Activated CD4-positive, alpha-beta T cell treated with anti-CD3 and anti-CD28 coated beads for 36 hours (primary cell): ENCODE measurements around the gene ATP6V0C. TPM values are rescaled to one million over a fixed set of nuclear protein-coding genes. Genes with fewer than 3 reads are reported as not detected.
"Not testable (repeated sequence)": the region's sequence is repeated elsewhere in the genome, so short reads cannot be mapped to it uniquely, and the experiment has no call there.

Experiments
- ATAC-seq: fragments of 200-7000 bp; cut with Tn5 transposase; one replicate; pipeline ENCODE4 v1.10.0; 2021; ENCODE audit warnings: mild to moderate bottlenecking, moderate library complexity
- CTCF ChIA-PET: fragments of 350-600 bp; sonication (Branson Sonifier 250); formaldehyde crosslinking; loops from one replicate; lab custom pipeline; 2021; ENCODE audit warnings: antibody characterized with exemption; lab: Charles Lee
- POLR2A ChIA-PET: fragments of 350-600 bp; sonication (Branson Sonifier 250); formaldehyde crosslinking; loops from one replicate; lab custom pipeline; 2021; ENCODE audit warnings: antibody characterized with exemption, inconsistent platforms; lab: Charles Lee
- DNase-seq: peaks from one replicate; pipeline ENCODE4 v3.0.0-alpha.2; 2020
- H3K27ac Mint-ChIP-seq: one replicate; pipeline ENCODE4 v1.8.0; 2021; ENCODE audit warnings: mixed read lengths
- H3K27me3 Mint-ChIP-seq: one replicate; pipeline ENCODE4 v1.8.0; 2021; ENCODE audit warnings: mixed read lengths
- H3K36me3 Mint-ChIP-seq: one replicate; pipeline ENCODE4 v1.8.0; 2021; ENCODE audit warnings: low read depth, mixed read lengths
- H3K4me1 Mint-ChIP-seq: one replicate; pipeline ENCODE4 v1.8.0; 2021; ENCODE audit warnings: mixed read lengths
- H3K4me3 Mint-ChIP-seq: one replicate; pipeline ENCODE4 v1.8.0; 2021; ENCODE audit warnings: mild to moderate bottlenecking, moderate library complexity, mixed read lengths
- H3K9me3 Mint-ChIP-seq: one replicate; pipeline ENCODE4 v1.8.0; 2021; ENCODE audit warnings: low read depth, mixed read lengths
- intact Hi-C, 2 experiments: fragments of 100-400 bp; cut with DNase I in 1 of 2; cut with micrococcal nuclease in 1 of 2; formaldehyde crosslinking; loops; one replicate each; pipeline versions ENCODE4 v1.14.2 to v1.15.1; 2022 to 2024; cut with DNase I, micrococcal nuclease
- total RNA-seq, 2 experiments: library from RNA; stranded (reverse); gene quantifications; one replicate each; pipeline ENCODE4 v1.2.3, GENCODE V29; 2021

Gene ATP6V0C
- total RNA-seq, 2 experiments from 2014 or later: 91.7 to 130 TPM

DNA sequence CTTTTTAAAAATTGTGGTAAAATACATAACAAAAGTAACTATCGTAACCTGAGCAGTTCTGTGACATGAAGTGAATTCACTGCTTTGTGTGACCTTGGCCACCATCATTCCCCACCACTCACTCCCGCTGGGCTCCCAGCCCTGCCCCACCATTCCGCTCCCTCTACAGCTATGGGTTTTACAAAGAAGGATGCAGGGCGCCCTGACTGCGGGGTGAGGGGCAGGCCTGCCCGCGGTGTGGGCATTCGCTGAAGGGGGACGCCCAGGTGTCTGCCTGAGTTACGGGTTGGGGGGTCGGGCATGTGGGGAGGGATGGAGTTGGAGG is 17.6 kb downstream of the ATP6V0C start, which contains the start of gene CEMP1:
Gene CEMP1, minus strand, starts transcription at position 38 of the 325 bp plus-strand sequence. CDS start 335 bp downstream, outside the sequence.
- DNase-seq (no peak), ATAC-seq (peak; percentile 0)
- POLR2A ChIA-PET: interaction anchor here (2.0 kb wide), 1 partner anchor 11 kb away, joined by 8 read pairs; the partner anchor contains the start of gene AMDHD2
- intact Hi-C loops: loop anchor here (1.0 to 5.0 kb wide), 5 partner anchors 11 to 824 kb away; partner anchors contain the start of genes AMDHD2 (in 1 of the 2), ATP6V0C (in 1 of the 2), HCFC1R1 (in 1 of the 2) and MAPK8IP3 (in 1 of the 2)
- Mint-ChIP-seq H3K27ac (peak within 1 kb of the TSS; percentile 97), H3K36me3 (peaks cover 2% of the 10 kb centered on the region), H3K4me3 (peak within 1 kb of the TSS; percentile 82), H3K9me3 (no peaks in the 10 kb centered on the region), H3K4me1 (peaks cover 15% of the 10 kb centered on the region), H3K27me3 (no peaks in the 10 kb centered on the region)
- CTCF ChIA-PET: interaction anchor here (0.5 to 1.0 kb wide), 3 partner anchors 11 to 72 kb away, joined by 3 read pairs; partner anchors contain the start of gene AMDHD2

DNA sequence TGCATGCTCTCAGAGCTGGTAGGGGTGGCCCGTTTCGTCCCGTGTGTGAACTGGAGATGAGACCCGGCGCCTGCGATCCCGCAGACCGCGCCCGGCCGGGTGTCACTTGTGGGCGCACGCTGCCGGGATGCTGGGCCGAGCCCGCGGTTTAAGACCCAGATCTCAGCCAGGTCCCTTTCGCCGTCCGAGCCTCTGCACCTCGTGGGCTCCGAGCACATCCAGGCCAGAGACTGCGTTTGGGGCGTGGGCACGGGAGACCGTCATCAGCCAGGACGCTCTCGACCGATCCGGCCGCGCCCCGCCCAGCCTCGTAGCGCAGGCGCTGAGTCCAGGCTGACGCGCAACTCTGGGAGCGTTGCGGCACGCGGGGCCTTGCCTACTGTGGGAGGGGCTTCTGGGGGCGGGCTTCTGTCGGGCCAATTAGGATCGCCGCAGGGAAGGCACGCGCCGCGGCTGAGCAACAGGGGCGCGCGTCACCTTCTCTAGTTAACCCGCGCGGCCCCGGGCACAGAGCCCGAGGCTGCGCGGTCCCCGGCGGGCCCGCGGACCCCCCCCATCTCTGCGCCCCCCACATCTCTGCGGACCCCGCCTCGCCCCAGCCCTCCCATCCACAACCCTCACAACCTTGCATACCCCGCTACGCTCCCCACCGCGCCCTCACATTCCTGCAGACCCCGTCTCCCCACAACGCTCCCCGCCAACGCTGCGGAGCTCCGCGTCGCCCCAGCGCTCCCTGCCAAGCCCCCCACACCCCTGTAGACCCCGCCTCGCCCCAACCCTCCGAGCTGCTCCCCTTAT is 18.1 kb downstream of the ATP6V0C start:
- POLR2A ChIA-PET: interaction anchor here (0.6 to 2.0 kb wide), 2 partner anchors 11 to 14 kb away, joined by 4 to 8 read pairs; partner anchors contain the start of gene AMDHD2
- DNase-seq (peak; percentile 99), ATAC-seq (peak; percentile 94)
- Mint-ChIP-seq H3K4me3 (peak overlapping the region; percentile 82), H3K9me3 (no peaks in the 10 kb centered on the region), H3K4me1 (peaks cover 17% of the 10 kb centered on the region), H3K27me3 (no peaks in the 10 kb centered on the region), H3K27ac (peak overlapping the region; percentile 97), H3K36me3 (peaks cover 2% of the 10 kb centered on the region)
- intact Hi-C loops: loop anchor here (1.0 to 5.0 kb wide), 6 partner anchors 12 to 825 kb away; partner anchors contain the start of genes AMDHD2 (in 2 of the 2), ATP6V0C (in 2 of the 2), HCFC1R1 (in 1 of the 2) and MAPK8IP3 (in 1 of the 2)
- CTCF ChIA-PET: interaction anchor here (0.5 to 0.7 kb wide), 2 partner anchors 71 to 316 kb away, joined by 3 read pairs; no protein-coding TSS in a partner anchor

DNA sequence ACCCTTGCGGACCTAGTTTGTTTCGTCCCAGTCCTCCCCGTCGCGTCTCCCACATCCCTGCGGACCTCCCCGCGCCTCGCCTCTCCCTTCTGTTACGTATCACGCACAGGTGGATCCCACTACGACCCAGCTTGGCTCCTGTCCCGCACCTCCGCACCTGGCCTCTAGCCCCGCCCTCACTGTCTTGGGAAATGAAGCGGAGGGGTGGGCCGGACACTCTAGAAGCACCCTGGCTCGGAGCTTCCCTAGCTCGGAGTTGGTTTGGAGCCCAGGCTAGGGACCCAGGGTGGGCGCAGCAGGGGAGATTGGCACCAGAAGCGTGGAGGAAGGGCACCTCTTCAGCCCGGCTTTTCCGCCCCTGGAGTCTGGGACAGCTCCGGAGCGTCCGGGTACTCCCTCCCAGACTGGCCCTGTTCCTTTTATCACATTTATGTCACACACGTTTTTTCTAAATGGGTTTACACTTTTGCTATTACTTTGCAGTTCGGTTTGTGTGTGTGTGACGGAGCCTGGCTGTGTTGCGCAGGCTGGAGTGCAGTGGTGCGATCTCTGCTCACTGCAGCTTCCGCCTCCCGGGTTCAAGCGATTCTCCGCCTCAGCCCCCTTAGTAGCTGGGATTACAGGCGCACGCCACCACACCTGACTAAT is 18.9 kb downstream of the ATP6V0C start:
- POLR2A ChIA-PET: interaction anchor here (0.6 to 2.0 kb wide), 2 partner anchors 12 to 13 kb away, joined by 4 to 8 read pairs; partner anchors contain the start of gene AMDHD2
- ATAC-seq (peak; percentile 26), DNase-seq (peak; percentile 84)
- Mint-ChIP-seq H3K36me3 (peaks cover 2% of the 10 kb centered on the region), H3K4me3 (peak overlapping the region; percentile 82), H3K4me1 (peaks cover 21% of the 10 kb centered on the region), H3K27ac (peak overlapping the region; percentile 97), H3K27me3 (no peaks in the 10 kb centered on the region), H3K9me3 (no peaks in the 10 kb centered on the region)
- CTCF ChIA-PET: interaction anchor here (0.7 kb wide), 2 partner anchors 13 to 317 kb away, joined by 3 read pairs; no protein-coding TSS in a partner anchor
- intact Hi-C loops: loop anchor here (1.0 to 5.0 kb wide), 5 partner anchors 12 to 825 kb away; partner anchors contain the start of genes AMDHD2 (in 1 of the 2), ATP6V0C (in 1 of the 2), HCFC1R1 (in 1 of the 2) and MAPK8IP3 (in 1 of the 2)

DNA sequence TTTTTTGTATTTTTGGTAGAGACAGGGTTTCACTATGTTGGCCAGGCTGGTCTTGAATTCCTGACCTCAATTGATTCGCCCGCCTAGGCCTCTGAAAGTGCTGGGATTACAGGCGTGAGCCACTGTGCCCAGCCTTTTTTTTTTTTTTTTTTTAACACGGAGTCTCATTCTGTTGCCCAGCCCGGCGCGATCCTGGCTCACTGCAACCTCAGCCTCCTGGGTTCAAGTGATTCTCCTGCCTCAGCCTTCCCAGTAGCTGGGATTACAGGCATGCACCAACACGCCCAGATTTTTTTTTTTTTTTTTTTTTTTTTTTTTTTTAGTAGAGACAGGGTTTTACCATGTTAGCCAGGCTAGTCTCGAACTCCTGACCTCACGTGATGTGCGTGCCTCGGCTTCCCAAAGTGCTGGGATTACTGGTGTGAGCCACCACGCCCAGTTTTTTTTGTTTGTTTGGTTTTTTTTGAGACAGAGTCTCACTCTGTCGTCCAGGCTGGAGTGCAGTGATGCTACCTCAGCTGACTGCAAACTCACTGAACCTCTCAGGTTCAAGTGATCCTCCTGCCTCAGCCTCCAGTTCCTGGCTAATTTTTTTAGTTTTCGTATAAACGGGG is 19.5 kb downstream of the ATP6V0C start:
- POLR2A ChIA-PET: interaction anchor here (2.0 kb wide), 1 partner anchor 13 kb away, joined by 8 read pairs; the partner anchor contains the start of gene AMDHD2
- not testable (repeated sequence) for H3K27me3 Mint-ChIP-seq
- intact Hi-C loops: loop anchor here (2.0 to 5.0 kb wide), 4 partner anchors 20 to 826 kb away; partner anchors contain the start of genes ATP6V0C (in 1 of the 2), HCFC1R1 (in 1 of the 2), MAPK8IP3 (in 1 of the 2) and NTN3 (in 1 of the 2)

DNA sequence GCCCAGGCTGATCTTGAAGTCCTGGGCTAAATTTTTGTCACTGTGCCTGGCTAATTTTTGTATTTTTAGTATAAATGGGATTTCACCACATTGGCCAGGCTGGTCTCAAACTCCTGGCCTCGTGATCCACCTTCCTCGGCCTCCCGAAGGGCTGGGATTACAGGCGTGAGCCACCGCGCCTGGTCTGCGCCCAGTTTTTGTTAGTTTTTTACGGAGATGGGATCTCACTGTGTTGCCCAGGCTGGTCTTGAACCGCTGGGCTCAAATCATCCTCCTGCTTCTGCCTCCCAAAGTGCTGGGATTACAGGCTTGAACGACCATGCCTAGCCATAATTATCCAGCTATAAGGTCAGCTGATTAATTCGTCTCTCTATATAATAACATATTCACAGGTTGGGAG is 20.2 kb downstream of the ATP6V0C start:
- POLR2A ChIA-PET: no interaction called here
- ATAC-seq (no peak), DNase-seq (no peak)
- Mint-ChIP-seq H3K36me3 (peaks cover 4% of the 10 kb centered on the region), H3K27me3 (no peaks in the 10 kb centered on the region), H3K4me1 (peaks cover 25% of the 10 kb centered on the region), H3K9me3 (no peaks in the 10 kb centered on the region), H3K27ac (peak overlapping the region; percentile 60), H3K4me3 (no peak overlapping the region)
- CTCF ChIA-PET: no interaction called here
- intact Hi-C loops: loop anchor here (2.0 to 5.0 kb wide), 4 partner anchors 21 to 827 kb away; partner anchors contain the start of genes ATP6V0C (in 1 of the 2), HCFC1R1 (in 1 of the 2), MAPK8IP3 (in 1 of the 2) and NTN3 (in 1 of the 2)

More for the DNA sequence above, 19.5 kb downstream of the ATP6V0C start:
- not testable (repeated sequence) for H3K36me3 Mint-ChIP-seq, ATAC-seq, H3K9me3 Mint-ChIP-seq
- H3K4me3 Mint-ChIP-seq: peak overlapping the region; percentile 82
- peak overlapping the region; percentile 97 for H3K27ac Mint-ChIP-seq
- H3K4me1 Mint-ChIP-seq: peaks cover 21% of the 10 kb centered on the region
- peak; percentile 7 for DNase-seq
- CTCF ChIA-PET: interaction anchor here (0.7 kb wide), 1 partner anchor 13 kb away, joined by 3 read pairs; no protein-coding TSS in a partner anchor

DNA sequence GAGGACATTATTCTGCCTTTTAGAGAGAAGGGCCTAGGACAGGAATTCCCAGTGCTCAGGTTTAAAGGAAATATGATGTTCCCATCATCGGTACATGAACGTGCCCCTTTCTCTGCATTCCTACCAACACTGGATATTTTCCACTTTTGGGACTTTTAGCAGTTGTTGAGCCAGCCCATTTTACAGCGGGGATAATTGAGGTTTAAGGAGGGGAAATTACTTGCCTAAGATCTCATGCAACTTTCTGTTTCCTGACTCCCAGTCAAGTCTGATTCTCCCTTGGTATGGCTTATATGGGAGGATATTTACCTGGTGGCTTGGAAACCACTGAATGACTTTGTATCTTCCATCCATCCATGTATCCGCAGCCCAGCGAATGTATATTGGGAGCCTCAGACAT is 20.6 kb downstream of the ATP6V0C start:
- H3K4me3 Mint-ChIP-seq, H3K27me3 Mint-ChIP-seq, H3K36me3 Mint-ChIP-seq, POLR2A ChIA-PET, CTCF ChIA-PET, H3K9me3 Mint-ChIP-seq, DNase-seq, ATAC-seq: not testable (repeated sequence)
- peaks cover 29% of the 10 kb centered on the region for H3K4me1 Mint-ChIP-seq
- intact Hi-C loops: loop anchor here (5.0 kb wide), 3 partner anchors 62 to 827 kb away; partner anchors contain the start of genes HCFC1R1 (in 1 of the 2), MAPK8IP3 (in 1 of the 2), NTN3 (in 1 of the 2) and THOC6 (in 1 of the 2)
- H3K27ac Mint-ChIP-seq: peak overlapping the region; percentile 60

DNA sequence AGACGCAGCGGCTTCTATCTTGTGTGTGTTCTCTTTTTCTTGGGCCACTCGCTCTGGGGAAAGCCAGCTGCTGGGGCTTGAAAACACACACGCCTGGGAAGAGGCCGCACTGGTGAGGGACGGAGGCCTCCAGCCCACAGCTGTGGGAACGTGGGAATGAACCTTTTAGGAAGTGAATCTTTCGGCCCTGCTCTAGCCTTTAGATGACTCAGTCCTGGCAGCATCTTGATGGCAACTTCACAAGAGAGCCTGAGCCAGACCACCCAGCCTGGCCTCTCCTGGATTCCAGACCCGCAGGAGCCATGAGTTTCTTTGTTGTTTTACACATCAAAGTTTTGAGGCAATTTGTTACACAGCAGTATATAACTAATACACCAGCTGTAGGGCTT is 21.9 kb downstream of the ATP6V0C start:
- DNase-seq (no peak), ATAC-seq (no peak)
- ChIA-PET POLR2A (no interaction called here), CTCF (interaction anchor here (0.5 kb wide), 1 partner anchor 1942 kb away, joined by 3 read pairs; no protein-coding TSS in a partner anchor)
- intact Hi-C loops: loop anchor here in 1 of 2 experiments (2.0 to 5.0 kb wide), 4 partner anchors 753 to 1948 kb away; partner anchors contain the start of genes CRAMP1, EME2, IFT140 and MRPS34
- H3K27me3 Mint-ChIP-seq: no peaks in the 10 kb centered on the region
- H3K9me3 Mint-ChIP-seq: no peaks in the 10 kb centered on the region
- peaks cover 42% of the 10 kb centered on the region for H3K4me1 Mint-ChIP-seq
- H3K4me3 Mint-ChIP-seq: no peak overlapping the region
- no peak overlapping the region for H3K27ac Mint-ChIP-seq
- H3K36me3 Mint-ChIP-seq: peaks cover 7% of the 10 kb centered on the region

DNA sequence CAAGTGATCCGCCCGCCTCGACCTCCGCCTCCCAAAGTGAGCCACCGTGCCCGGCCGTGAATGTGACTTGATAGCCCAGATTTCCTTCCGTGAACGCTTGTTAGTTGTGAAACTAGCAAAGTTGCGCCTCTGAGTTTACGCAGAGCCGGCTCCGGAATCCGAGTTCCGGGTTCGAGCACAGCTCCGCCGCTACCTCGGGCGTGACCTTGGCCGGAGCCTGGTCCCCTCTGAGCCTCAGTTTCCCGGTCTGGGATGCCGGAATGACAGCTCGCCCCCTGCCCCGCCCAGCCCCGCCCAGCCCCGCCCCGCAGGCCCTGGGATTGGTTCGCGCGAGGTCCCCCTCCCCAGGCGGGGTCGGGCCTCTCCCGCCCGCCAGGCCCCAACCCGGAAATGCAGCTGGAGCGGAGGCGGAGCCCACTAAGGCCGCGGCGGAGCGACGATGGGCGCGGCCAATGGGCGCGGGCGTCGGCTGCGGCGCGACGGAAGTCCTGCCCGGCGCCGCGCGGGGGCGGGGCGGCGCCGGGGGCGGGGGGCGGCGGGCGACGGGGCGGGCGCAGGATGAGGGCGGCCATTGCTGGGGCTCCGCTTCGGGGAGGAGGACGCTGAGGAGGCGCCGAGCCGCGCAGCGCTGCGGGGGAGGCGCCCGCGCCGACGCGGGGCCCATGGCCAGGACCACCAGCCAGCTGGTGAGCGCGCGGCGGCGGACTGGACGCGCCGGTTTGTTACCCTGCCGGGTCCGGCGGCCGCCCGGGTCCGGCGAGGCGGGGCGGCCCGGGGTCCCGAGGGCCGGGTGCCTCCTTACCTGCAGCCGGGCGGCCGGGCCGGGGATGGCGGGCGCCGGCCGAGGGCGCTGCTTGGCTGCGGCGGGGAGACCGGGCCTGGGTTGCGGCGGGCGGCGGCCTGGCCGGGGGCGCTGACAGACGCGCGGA is 24.0 kb downstream of the ATP6V0C start, which contains the start of gene PDPK1:
Gene PDPK1, plus strand, starts transcription at position 571 of the 929 bp plus-strand sequence. Its CDS starts 92 bp downstream, at position 663.
- Mint-ChIP-seq H3K36me3 (peaks cover 7% of the 10 kb centered on the region), H3K4me1 (peaks cover 38% of the 10 kb centered on the region), H3K27me3 (no peaks in the 10 kb centered on the region), H3K27ac (peak within 1 kb of the TSS; percentile 90), H3K9me3 (no peaks in the 10 kb centered on the region), H3K4me3 (peak within 1 kb of the TSS; percentile 83)
- ChIA-PET CTCF (interaction anchor here (0.6 kb wide), 1 partner anchor 55 kb away, joined by 3 read pairs; no protein-coding TSS in a partner anchor), POLR2A (no interaction called here)
- DNase-seq: peak; percentile 97
- intact Hi-C loops: loop anchor here in 1 of 2 experiments (1.0 to 5.0 kb wide), 17 partner anchors 17 to 1950 kb away; partner anchors contain the start of genes AMDHD2, ATP6V0C, CCNF and CRAMP1
- peak; percentile 93 for ATAC-seq

DNA sequence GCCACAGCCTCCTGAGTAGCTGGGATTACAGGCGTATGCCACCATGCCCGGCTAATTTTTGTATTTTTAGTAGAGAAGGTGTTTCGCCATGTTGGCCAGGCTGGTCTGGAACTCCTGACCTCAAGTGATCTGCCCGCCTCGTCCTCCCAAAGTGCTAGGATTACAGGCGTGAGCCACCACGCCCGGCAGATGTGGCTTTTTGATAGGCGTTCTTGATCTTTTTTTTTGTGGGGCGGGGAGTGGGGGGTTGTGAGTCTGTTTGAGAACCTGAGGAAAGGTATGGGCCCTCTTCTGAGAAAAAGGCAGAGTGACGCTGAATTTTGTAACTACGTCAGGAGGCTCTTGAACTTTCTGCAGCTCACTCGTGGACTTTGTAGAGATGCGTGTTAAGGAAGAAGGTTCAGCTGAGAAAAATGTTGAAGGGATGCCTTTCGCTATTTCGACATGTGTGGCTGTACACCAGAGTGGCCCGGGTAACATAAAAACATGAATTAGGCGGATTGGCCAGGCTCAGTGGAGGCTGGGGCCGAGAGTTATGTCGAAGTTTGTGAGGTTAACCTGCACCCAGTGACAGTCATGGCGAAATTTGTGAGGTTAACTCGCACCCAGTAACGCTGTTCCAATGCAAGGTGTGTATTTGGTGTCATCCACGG is 25.6 kb downstream of the ATP6V0C start:
- ATAC-seq, H3K27me3 Mint-ChIP-seq, H3K36me3 Mint-ChIP-seq, POLR2A ChIA-PET, DNase-seq, H3K9me3 Mint-ChIP-seq, CTCF ChIA-PET: not testable (repeated sequence)
- H3K27ac Mint-ChIP-seq: peak overlapping the region; percentile 66
- intact Hi-C loops: loop anchor here in 1 of 2 experiments (5.0 kb wide), 2 partner anchors 927 to 1952 kb away; partner anchors contain the start of genes CRAMP1 and IFT140
- H3K4me3 Mint-ChIP-seq: peak overlapping the region; percentile 80
- H3K4me1 Mint-ChIP-seq: peaks cover 35% of the 10 kb centered on the region
